ENCODE measurements around the gene GPR160. TPM values are rescaled to one million over a fixed set of nuclear protein-coding genes. Genes with fewer than 3 reads are reported as not detected.

Gene GPR160
- total and polyA plus RNA-seq, 2 of the 13 experiments (the other 11 are each of a cell fraction or from before 2014, with no cell fraction given), result 12.1 to 23.2 TPM

GRCh38 chr3:170058127-170058526 lies 20.3 kb downstream of the GPR160 start:
- no peak for DNase-seq (ENCODE audit: low spot score)
- POLR2A ChIA-PET, result no interaction called here
- H3K27me3 ChIP-seq (ENCODE audit: control insufficient read depth in 1 of 2, insufficient read depth in 2 of 2, low read length in 2 of 2), result no peaks in the 10 kb centered on the region
- WGBS (ENCODE audit: low lambda C conversion rate), result 83% methylated on average over 6 of the region's 6 CpGs
- no peak overlapping the region for H2AFZ ChIP-seq (ENCODE audit: low read length)
- no peak for FAIRE-seq
- TF ChIP-seq KLF13 (CRISPR knock-in tag; IDR thresholded peaks at IDR 0.05), result no peak
- TF ChIP-seq, protein P1, sequence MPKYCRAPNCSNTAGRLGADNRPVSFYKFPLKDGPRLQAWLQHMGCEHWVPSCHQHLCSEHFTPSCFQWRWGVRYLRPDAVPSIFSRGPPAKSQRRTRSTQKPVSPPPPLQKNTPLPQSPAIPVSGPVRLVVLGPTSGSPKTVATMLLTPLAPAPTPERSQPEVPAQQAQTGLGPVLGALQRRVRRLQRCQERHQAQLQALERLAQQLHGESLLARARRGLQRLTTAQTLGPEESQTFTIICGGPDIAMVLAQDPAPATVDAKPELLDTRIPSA (CRISPR knock-in tag; IDR thresholded peaks at IDR 0.05; ENCODE audit: borderline replicate concordance), result no peak
- no peak for TF ChIP-seq GTF2F1 (IDR thresholded peaks at IDR 0.05; ENCODE audit: low read length)
- no peak for TF ChIP-seq ZNF619 (CRISPR knock-in tag; IDR thresholded peaks at IDR 0.05)
- no peak for TF ChIP-seq ZNF121 (CRISPR knock-in tag; IDR thresholded peaks at IDR 0.05)
- no peak for TF ChIP-seq IKZF4 (CRISPR knock-in tag; IDR thresholded peaks at IDR 0.05; ENCODE audit: borderline replicate concordance, low read depth, not compliant biosample characterization)
- TF ChIP-seq ZNF562 (CRISPR knock-in tag; IDR thresholded peaks at IDR 0.05; ENCODE audit: borderline replicate concordance), result no peak
- TF ChIP-seq ZBTB49 (CRISPR knock-in tag; IDR thresholded peaks at IDR 0.05; ENCODE audit: borderline replicate concordance), result no peak
- TF ChIP-seq ZNF749 (CRISPR knock-in tag; IDR thresholded peaks at IDR 0.05; ENCODE audit: borderline replicate concordance), result no peak
- TF ChIP-seq MXD3 (CRISPR knock-in tag; IDR thresholded peaks at IDR 0.05), result no peak
- TF ChIP-seq MIER3 (CRISPR knock-in tag; IDR thresholded peaks at IDR 0.05; ENCODE audit: borderline replicate concordance), result no peak
- no peak for TF ChIP-seq DMAP1 (CRISPR knock-in tag; IDR thresholded peaks at IDR 0.05)
- TF ChIP-seq ZNF687 (CRISPR knock-in tag; IDR thresholded peaks at IDR 0.05), result no peak
- no peak for TF ChIP-seq ZNF563 (CRISPR knock-in tag; IDR thresholded peaks at IDR 0.05)
- no peak overlapping the region for H3K4me2 ChIP-seq (ENCODE audit: low read depth, low read length)
- intact Hi-C loops (cut with micrococcal nuclease; ENCODE audit: unreplicated experiment), result no loop called here
- BruUV-seq (replicated peaks), result no TSS peak
- no peak for ATAC-seq
- H4K20me1 ChIP-seq (ENCODE audit: insufficient read depth, low read length), result 0 out of 2 replicates have a peak, but pooled peaks cover 2% of the 10 kb centered on the region
- no peak overlapping the region for H3K9ac ChIP-seq (ENCODE audit: insufficient read depth, low read depth, low read length)
- no peaks in the 10 kb centered on the region for H3K9me3 ChIP-seq (ENCODE audit: low read length)
- CTCF ChIA-PET (ENCODE audit: low intra/inter-chr PET ratio, low total read pairs), result no interaction called here
- H3K79me2 ChIP-seq (ENCODE audit: insufficient read depth, low read length), result no peaks in the 10 kb centered on the region
- no peaks in the 10 kb centered on the region for H3K4me1 ChIP-seq (ENCODE audit: insufficient read depth, low read length)
- no peak overlapping the region for H3K27ac ChIP-seq (ENCODE audit: extremely low read length, insufficient read depth, low read length)
- H3K4me3 ChIP-seq (replicated peaks in 1 of 3; ENCODE audit: insufficient read depth in 1 of 3, low read depth in 2 of 3, low read length in 3 of 3), result no peak overlapping the region
- H3K36me3 ChIP-seq (replicated peaks in 1 of 2; ENCODE audit: control insufficient read depth in 1 of 2, insufficient read depth in 2 of 2, low read length in 2 of 2), result peaks cover 0 to 7% of the 10 kb centered on the region in 2 experiments; a peak in 3 of 5 replicates
- in situ Hi-C loops (cut with HindIII; ENCODE audit: extremely low pct_ligation_motif_present, low pct_unique_long_range_greater_than_20kb), result no loop called here
